Mesenchymal stem cell (in vitro differentiated cells and primary cell): ENCODE data around the gene CLASP1.

ENCODE experiments used
- DNase-seq: peaks from one replicate; pipeline ENCODE4 v3.0.0-alpha.2; 2013
- H2AFZ ChIP-seq: one replicate; pipeline ENCODE4 v1.6.1; 2013; ENCODE audit warnings: low read depth, mild to moderate bottlenecking, control low read depth, inconsistent platforms, low read length, moderate library complexity
- H2AK5ac ChIP-seq: 2 replicates; pipeline ENCODE4 v1.6.1; 2013; ENCODE audit warnings: low read length, moderate library complexity, mild to moderate bottlenecking, inconsistent platforms; ENCODE audit not compliant: severe bottlenecking
- H2BK120ac ChIP-seq: one replicate; pipeline ENCODE4 v1.6.1; 2013; ENCODE audit warnings: low read depth, mild to moderate bottlenecking, inconsistent platforms, low read length, moderate library complexity
- H2BK12ac ChIP-seq, 2 experiments: one replicate each; pipeline ENCODE4 v1.6.1; 2013; ENCODE audit warnings: inconsistent platforms in 2 of 2, low read length in 2 of 2, mild to moderate bottlenecking in 2 of 2, moderate library complexity in 2 of 2, control low read depth in 1 of 2
- H2BK15ac ChIP-seq: one replicate; pipeline ENCODE4 v1.6.1; 2013; ENCODE audit warnings: mild to moderate bottlenecking, low read depth, inconsistent platforms; ENCODE audit not compliant: poor library complexity, severe bottlenecking
- H2BK5ac ChIP-seq: 2 replicates; pipeline ENCODE4 v1.6.1; 2013; ENCODE audit warnings: low read depth, mild to moderate bottlenecking, low read length, control low read depth, inconsistent platforms; ENCODE audit not compliant: poor library complexity, severe bottlenecking
- H3K14ac ChIP-seq, 2 experiments: one replicate each; pipeline ENCODE4 v1.6.1; 2013; ENCODE audit warnings: inconsistent platforms in 2 of 2, low read length in 2 of 2, control low read depth in 1 of 2, mild to moderate bottlenecking in 1 of 2, moderate library complexity in 1 of 2
- H3K18ac ChIP-seq, 2 experiments: one replicate each; pipeline ENCODE4 v1.6.1; 2013; ENCODE audit warnings: inconsistent platforms in 2 of 2, low read length in 2 of 2, control low read depth in 1 of 2, low read depth in 1 of 2, mild to moderate bottlenecking in 1 of 2
- H3K23ac ChIP-seq, 2 experiments: one replicate each; pipeline ENCODE4 v1.6.1; 2013; ENCODE audit warnings: inconsistent platforms in 2 of 2, low read length in 2 of 2, mild to moderate bottlenecking in 2 of 2, moderate library complexity in 2 of 2, control low read depth in 1 of 2
- H3K27ac ChIP-seq: 2 replicates; pipeline ENCODE4 v1.5.1; 2013; ENCODE audit warnings: mild to moderate bottlenecking, moderate library complexity, low read length, control low read depth, inconsistent platforms; ENCODE audit not compliant: poor library complexity, severe bottlenecking
- H3K27me3 ChIP-seq, 2 experiments: 2 replicates each; pipeline versions ENCODE4 v1.6.1 to v1.7.0; 2013; ENCODE audit warnings: low read length in 2 of 2, mild to moderate bottlenecking in 2 of 2, moderate library complexity in 2 of 2, control low read depth in 1 of 2, inconsistent platforms in 1 of 2; ENCODE audit not compliant: control insufficient read depth in 1 of 2, insufficient read depth in 1 of 2
- H3K36me3 ChIP-seq, 2 experiments: 2 replicates each; pipeline versions ENCODE4 v1.6.1 to v1.7.0; 2013; ENCODE audit warnings: low read length in 2 of 2, control low read depth in 1 of 2, inconsistent platforms in 1 of 2, low read depth in 1 of 2, mild to moderate bottlenecking in 1 of 2; ENCODE audit not compliant: insufficient read depth in 2 of 2, control insufficient read depth in 1 of 2
- H3K4ac ChIP-seq, 2 experiments: one replicate each; pipeline ENCODE4 v1.6.1; 2013; ENCODE audit warnings: inconsistent platforms in 2 of 2, low read length in 2 of 2, mild to moderate bottlenecking in 2 of 2, moderate library complexity in 2 of 2, control low read depth in 1 of 2, low read depth in 1 of 2
- H3K4me1 ChIP-seq: 2 replicates; pipeline ENCODE4 v1.6.1; 2013; ENCODE audit warnings: low read depth, low read length, control low read depth; ENCODE audit not compliant: control insufficient read depth, insufficient read depth
- H3K4me2 ChIP-seq: 2 replicates; pipeline ENCODE4 v1.6.1; 2013; ENCODE audit warnings: low read length, mild to moderate bottlenecking, inconsistent platforms; ENCODE audit not compliant: poor library complexity, severe bottlenecking
- H3K4me3 ChIP-seq, 2 experiments: 2 replicates each; pipeline versions ENCODE4 v1.5.1 to v1.7.0; 2013; ENCODE audit warnings: low read length in 2 of 2, mild to moderate bottlenecking in 2 of 2, control low read depth in 1 of 2, low read depth in 1 of 2; ENCODE audit not compliant: insufficient read depth in 1 of 2
- H3K79me1 ChIP-seq: replicated peaks from 2 replicates; pipeline ENCODE4 v1.6.1; 2013; ENCODE audit warnings: mild to moderate bottlenecking, control low read depth, low read length, inconsistent platforms; ENCODE audit not compliant: poor library complexity, severe bottlenecking
- H3K9ac ChIP-seq: 2 replicates; pipeline ENCODE4 v1.7.0; 2013; ENCODE audit warnings: mild to moderate bottlenecking, low read length, moderate library complexity
- H3K9me3 ChIP-seq: 2 replicates; pipeline ENCODE4 v1.7.0; 2013; ENCODE audit warnings: mild to moderate bottlenecking, low read length; ENCODE audit not compliant: control insufficient read depth
- H4K8ac ChIP-seq: one replicate; pipeline ENCODE4 v1.6.1; 2013; ENCODE audit warnings: inconsistent platforms, mild to moderate bottlenecking, low read length, moderate library complexity
- H4K91ac ChIP-seq: one replicate; pipeline ENCODE4 v1.6.1; 2013; ENCODE audit warnings: mild to moderate bottlenecking, low read length, inconsistent platforms
- WGBS: methylation state at CpG from one replicate; pipeline ENCODE4 v1.1.7; 2013; ENCODE audit warnings: mixed read lengths; 5-methylcytosine and 5-hydroxymethylcytosine counted together

The CLASP1 gene

DNA sequence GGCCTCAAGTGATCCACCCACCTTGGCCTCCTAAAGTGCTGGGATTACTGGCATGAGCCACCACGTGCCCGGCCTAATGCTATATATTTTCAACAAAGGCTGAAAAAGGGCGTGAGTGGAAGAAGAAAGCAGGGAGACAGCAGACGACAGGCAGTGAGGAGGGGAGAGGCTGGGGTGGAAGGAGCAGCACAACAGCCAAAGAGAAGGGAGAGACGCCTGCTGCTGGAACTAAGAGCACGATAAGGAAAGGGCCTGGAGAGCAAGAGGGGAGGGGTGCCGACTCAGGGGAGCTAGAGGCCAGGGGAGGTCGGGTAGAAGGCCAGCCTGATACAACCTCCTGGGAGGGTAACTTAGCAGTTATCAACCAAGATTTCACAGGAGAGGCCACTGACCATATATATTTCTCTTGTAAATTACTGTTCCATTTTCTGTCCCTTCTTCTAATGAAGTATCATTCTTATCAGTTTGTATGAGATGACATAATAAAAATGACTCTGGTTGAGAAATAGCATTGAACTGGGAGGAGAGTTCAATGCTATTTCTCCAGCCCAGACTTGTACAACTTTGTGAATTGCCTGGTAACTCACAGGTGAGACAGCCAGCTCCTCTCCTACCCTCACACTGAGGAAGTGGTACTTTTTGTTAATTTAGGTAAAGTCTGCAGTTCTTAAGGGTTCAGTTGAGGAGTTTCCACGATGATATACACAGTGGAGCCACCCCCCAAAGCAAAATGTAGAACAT lies 124.4 kb downstream of the CLASP1 start:
- H2AK5ac ChIP-seq = no peak overlapping the region
- no peak overlapping the region for H4K8ac ChIP-seq
- H2BK5ac ChIP-seq = no peak overlapping the region
- no peak overlapping the region for H3K9ac ChIP-seq
- WGBS = 64% methylated on average over 6 of the region's 9 CpGs
- H3K27me3 ChIP-seq = no peaks in the 10 kb centered on the region
- H2BK15ac ChIP-seq = no peak overlapping the region
- no peak overlapping the region for H3K23ac ChIP-seq
- H3K4ac ChIP-seq = no peak overlapping the region
- no peak for DNase-seq
- H3K14ac ChIP-seq = no peak overlapping the region
- H3K36me3 ChIP-seq = peaks cover 35 to 66% of the 10 kb centered on the region in 2 experiments
- H3K4me2 ChIP-seq = no peak overlapping the region
- no peak overlapping the region for H2AFZ ChIP-seq
- no peaks in the 10 kb centered on the region for H3K9me3 ChIP-seq
- no peak overlapping the region for H3K27ac ChIP-seq
- peak overlapping the region; percentile 46 for H4K91ac ChIP-seq
- H3K4me1 ChIP-seq = peaks cover 6% of the 10 kb centered on the region
- no peak overlapping the region for H3K18ac ChIP-seq
- H3K79me1 ChIP-seq = peaks cover 48% of the 10 kb centered on the region
- no peak overlapping the region for H2BK120ac ChIP-seq
- H2BK12ac ChIP-seq = no peak overlapping the region
- H3K4me3 ChIP-seq = no peak overlapping the region

DNA sequence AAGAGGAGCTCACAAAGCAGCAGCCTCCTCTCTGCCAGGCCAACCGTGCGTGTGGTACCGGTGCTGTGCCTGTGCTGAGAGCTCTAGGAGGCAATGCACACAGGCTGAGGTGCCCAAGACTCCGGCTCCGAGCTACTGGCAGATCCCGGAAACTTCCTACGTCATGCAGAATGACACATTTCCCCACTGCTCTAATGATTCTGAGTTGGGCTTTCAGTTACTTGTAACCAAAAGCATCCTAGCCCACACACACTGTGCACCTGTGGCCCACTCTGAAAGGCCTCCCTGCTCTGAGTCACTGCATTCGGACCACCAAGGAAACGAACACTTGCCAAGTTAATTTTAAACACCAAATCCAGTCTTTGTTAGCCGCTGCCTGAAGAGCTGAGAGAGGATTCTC lies 127.9 kb downstream of the CLASP1 start:
- H3K4me3 ChIP-seq = no peak overlapping the region

DNA sequence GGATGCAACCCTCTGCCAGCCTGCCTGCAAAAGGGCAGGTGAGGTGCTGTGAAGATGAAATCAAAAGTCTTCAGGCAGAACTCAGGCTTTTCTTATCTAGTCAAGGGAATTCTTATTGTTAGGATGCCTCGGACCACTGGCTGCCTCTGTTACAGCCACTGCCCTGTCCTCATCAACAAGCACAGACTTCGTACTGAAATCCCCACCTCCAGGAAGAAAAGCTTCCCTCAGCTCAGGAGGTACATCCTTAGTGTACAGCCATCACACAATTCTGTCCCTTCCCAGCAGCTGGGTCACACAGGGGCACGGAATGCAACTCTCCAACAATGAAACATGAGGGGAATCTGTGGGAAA lies 128.6 kb downstream of the CLASP1 start:
- DNase-seq = no peak
- Histone ChIP-seq H3K23ac (no peak overlapping the region), H3K14ac (no peak overlapping the region), H4K8ac (no peak overlapping the region), H3K4ac (no peak overlapping the region), H3K4me3 (no peak overlapping the region), H2BK5ac (no peak overlapping the region), H2AK5ac (no peak overlapping the region), H3K36me3 (peaks cover 40 to 72% of the 10 kb centered on the region in 2 experiments), H3K9me3 (no peaks in the 10 kb centered on the region), H2BK12ac (no peak overlapping the region), H3K4me2 (no peak overlapping the region), H3K27ac (no peak overlapping the region), H3K27me3 (no peaks in the 10 kb centered on the region), H2BK15ac (no peak overlapping the region), H3K4me1 (peaks cover 1% of the 10 kb centered on the region), H4K91ac (no peak overlapping the region), H2AFZ (no peak overlapping the region), H3K18ac (no peak overlapping the region), H3K9ac (no peak overlapping the region), H2BK120ac (no peak overlapping the region), H3K79me1 (peaks cover 53% of the 10 kb centered on the region)
- WGBS = 94% methylated on average over 3 of the region's 3 CpGs

More for the DNA sequence above, 127.9 kb downstream of the CLASP1 start:
- Histone ChIP-seq H3K4me2 (no peak overlapping the region), H2BK5ac (no peak overlapping the region), H4K91ac (no peak overlapping the region), H4K8ac (no peak overlapping the region), H3K18ac (no peak overlapping the region), H3K4me1 (peaks cover 1% of the 10 kb centered on the region), H2AK5ac (no peak overlapping the region), H2BK15ac (no peak overlapping the region), H3K4ac (no peak overlapping the region), H3K79me1 (peaks cover 55% of the 10 kb centered on the region), H2BK120ac (no peak overlapping the region), H3K27ac (no peak overlapping the region), H3K23ac (no peak overlapping the region), H2BK12ac (no peak overlapping the region), H3K9ac (no peak overlapping the region), H3K36me3 (peaks cover 44 to 72% of the 10 kb centered on the region in 2 experiments), H3K9me3 (no peaks in the 10 kb centered on the region), H3K27me3 (no peaks in the 10 kb centered on the region), H2AFZ (no peak overlapping the region), H3K14ac (no peak overlapping the region)
- DNase-seq = no peak
- 99% methylated on average over 8 of the region's 10 CpGs for WGBS

DNA sequence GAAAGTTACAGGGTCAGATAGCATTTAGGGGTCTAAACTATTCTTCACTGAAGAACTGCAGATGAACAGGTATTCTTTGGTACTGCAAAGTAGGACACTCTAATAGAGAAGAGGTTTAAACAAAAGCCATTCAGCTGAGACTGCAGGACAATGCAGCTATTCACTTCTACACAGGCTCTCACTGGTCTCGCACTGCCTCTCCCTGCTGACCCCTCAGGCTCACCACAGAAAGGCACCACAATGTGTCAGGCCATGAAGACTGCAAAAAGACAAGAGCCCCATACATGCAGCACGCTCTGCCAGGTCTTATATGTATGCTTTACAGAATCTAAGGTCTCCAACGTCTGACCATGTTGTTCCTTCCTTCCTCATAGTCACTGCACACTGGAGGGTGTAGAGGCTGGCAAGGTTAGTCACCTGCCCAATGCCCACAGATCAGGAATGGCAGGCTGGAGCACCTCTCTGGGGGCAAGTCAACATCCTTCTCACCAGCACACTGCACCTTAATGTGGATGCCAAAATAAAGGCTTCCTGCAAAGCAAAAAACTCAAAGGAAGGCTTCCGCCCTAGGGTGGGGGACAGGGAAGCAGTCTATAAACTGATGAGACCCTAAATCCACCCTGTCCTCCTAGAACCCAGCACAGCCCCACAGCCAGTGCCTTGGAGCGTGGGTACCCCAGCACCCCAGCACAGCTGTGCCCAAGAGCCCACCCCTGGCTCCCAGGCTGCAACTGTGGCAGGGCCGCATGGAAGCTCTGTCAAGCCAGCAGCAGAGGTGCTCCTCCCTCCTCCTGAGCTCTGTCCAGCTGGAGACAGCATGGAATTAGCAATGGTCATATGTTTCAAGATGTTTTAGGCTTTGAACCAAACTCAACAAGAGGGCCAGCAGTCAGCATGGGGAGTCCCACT lies 129.3 kb downstream of the CLASP1 start:
- Histone ChIP-seq H3K36me3 (peaks cover 35 to 72% of the 10 kb centered on the region in 2 experiments), H3K23ac (no peak overlapping the region), H3K79me1 (peaks cover 50% of the 10 kb centered on the region), H2BK15ac (no peak overlapping the region), H3K9ac (no peak overlapping the region), H3K4ac (no peak overlapping the region), H4K91ac (no peak overlapping the region), H3K27ac (no peak overlapping the region), H3K14ac (no peak overlapping the region), H3K4me2 (no peak overlapping the region), H3K18ac (no peak overlapping the region), H2AK5ac (no peak overlapping the region), H3K27me3 (no peaks in the 10 kb centered on the region), H2AFZ (no peak overlapping the region), H3K4me3 (no peak overlapping the region), H2BK120ac (no peak overlapping the region), H3K9me3 (no peaks in the 10 kb centered on the region), H2BK12ac (no peak overlapping the region), H3K4me1 (peaks cover 1% of the 10 kb centered on the region), H2BK5ac (no peak overlapping the region), H4K8ac (no peak overlapping the region)
- DNase-seq = no peak
- 95% methylated on average over 6 of the region's 6 CpGs for WGBS
